Liver (tissue), 3 donors: ENCODE data around the gene BMP8A.
"Not testable (repeated sequence)": the region's sequence is repeated elsewhere in the genome, so short reads cannot be mapped to it uniquely, and the experiment has no call there.

ENCODE experiments used
- EGR1 ChIP-seq, 2 donors: IDR thresholded peaks; 2 replicates each; pipeline ENCODE4 v1.6.1; 2016 to 2018; ENCODE audit warnings: antibody characterized with exemption in 2 of 2, low read depth in 2 of 2
- FOXA1 ChIP-seq: IDR thresholded peaks from 2 replicates; pipeline ENCODE4 v1.6.1; 2016; ENCODE audit warnings: antibody characterized with exemption
- GABPA ChIP-seq, 2 donors: IDR thresholded peaks in 1 of 2; conservative IDR thresholded peaks in 1 of 2; 2 replicates each; pipeline ENCODE4 v1.6.1; 2016; ENCODE audit warnings: antibody characterized with exemption in 2 of 2, mild to moderate bottlenecking in 1 of 2, moderate library complexity in 1 of 2
- JUND ChIP-seq, 2 donors: IDR thresholded peaks; 2 replicates each; pipeline ENCODE4 v1.6.1; 2016; ENCODE audit warnings: antibody characterized with exemption in 2 of 2
- RAD21 ChIP-seq, 2 donors: IDR thresholded peaks; 2 replicates each; pipeline ENCODE4 v1.6.1; 2016; ENCODE audit warnings: antibody characterized with exemption in 2 of 2, mild to moderate bottlenecking in 2 of 2
- TAF1 ChIP-seq: conservative IDR thresholded peaks from 2 replicates; pipeline ENCODE4 v1.6.1; 2016; ENCODE audit warnings: antibody characterized with exemption, mild to moderate bottlenecking
- YY1 ChIP-seq: IDR thresholded peaks from 2 replicates; pipeline ENCODE4 v1.6.1; 2016; ENCODE audit warnings: antibody characterized with exemption, mild to moderate bottlenecking
- TF ChIP-seq, protein P1 (sequence below): fragments of 150-350 bp; IDR thresholded peaks from 2 replicates; pipeline ENCODE4 v1.5.1; 2017; ENCODE audit warnings: improper control_type of control experiment, low read depth, low read length; ENCODE audit not compliant: missing input control
- TF ChIP-seq, protein P2 (sequence below): IDR thresholded peaks from 2 replicates; pipeline ENCODE4 v1.6.1; 2016; ENCODE audit warnings: antibody characterized with exemption, mild to moderate bottlenecking
- TF ChIP-seq, protein P3 (sequence below): IDR thresholded peaks from 2 replicates; pipeline ENCODE4 v1.6.1; 2016; ENCODE audit warnings: antibody characterized with exemption
- donor health status: healthy.
- donor health status: healthy.

DNA sequence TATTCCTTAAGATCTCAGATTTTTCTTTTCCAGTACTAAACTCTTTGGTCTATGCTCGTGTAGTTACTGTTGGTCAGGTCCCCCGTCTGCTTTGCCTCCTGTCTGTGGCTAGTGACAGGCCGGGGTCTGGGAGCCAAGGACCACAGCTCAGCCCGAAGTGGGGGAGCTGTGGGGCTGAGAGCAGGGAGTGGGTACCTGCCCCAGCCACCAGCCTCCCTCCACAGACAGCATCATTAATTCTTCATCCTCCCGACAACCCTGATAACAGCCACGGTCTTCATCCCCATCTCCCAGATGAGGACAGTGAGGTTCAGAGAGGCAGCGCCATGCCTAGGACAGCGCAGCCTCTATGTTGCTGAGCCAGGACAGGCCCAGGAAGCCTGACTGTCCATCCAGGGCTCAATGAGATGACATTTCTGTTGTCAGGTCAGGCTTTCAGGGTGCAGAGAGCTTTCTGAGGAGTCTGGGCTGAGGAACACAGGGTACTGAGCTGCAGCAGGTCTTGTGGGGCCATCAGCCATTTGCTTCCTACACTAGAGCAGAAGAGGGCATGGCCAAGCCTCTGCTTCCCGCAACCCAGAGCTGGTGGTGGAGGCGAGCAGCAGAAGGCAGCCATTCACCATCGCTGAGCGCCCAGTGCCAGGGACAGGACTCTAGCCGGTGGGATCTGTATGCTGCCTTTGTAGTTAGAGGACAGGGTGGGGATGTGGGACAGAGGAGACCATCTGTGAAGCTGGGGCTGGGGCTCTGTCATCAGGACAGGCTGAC, 1.8 kb downstream of the BMP8A start:
- TF ChIP-seq TAF1; JUND (IDR thresholded peaks at IDR 0.05); GABPA (IDR thresholded peaks at IDR 0.05 in 1 of 2, conservative IDR thresholded peaks at IDR 0.05 in 1 of 2); YY1; RAD21 (IDR thresholded peaks at IDR 0.05); FOXA1; EGR1 (IDR thresholded peaks at IDR 0.05; ENCODE audit: low read depth in 2 of 2): not testable (repeated sequence)
- TF ChIP-seq, protein P1, sequence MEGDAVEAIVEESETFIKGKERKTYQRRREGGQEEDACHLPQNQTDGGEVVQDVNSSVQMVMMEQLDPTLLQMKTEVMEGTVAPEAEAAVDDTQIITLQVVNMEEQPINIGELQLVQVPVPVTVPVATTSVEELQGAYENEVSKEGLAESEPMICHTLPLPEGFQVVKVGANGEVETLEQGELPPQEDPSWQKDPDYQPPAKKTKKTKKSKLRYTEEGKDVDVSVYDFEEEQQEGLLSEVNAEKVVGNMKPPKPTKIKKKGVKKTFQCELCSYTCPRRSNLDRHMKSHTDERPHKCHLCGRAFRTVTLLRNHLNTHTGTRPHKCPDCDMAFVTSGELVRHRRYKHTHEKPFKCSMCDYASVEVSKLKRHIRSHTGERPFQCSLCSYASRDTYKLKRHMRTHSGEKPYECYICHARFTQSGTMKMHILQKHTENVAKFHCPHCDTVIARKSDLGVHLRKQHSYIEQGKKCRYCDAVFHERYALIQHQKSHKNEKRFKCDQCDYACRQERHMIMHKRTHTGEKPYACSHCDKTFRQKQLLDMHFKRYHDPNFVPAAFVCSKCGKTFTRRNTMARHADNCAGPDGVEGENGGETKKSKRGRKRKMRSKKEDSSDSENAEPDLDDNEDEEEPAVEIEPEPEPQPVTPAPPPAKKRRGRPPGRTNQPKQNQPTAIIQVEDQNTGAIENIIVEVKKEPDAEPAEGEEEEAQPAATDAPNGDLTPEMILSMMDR, result not testable (repeated sequence)
- TF ChIP-seq, protein P2, sequence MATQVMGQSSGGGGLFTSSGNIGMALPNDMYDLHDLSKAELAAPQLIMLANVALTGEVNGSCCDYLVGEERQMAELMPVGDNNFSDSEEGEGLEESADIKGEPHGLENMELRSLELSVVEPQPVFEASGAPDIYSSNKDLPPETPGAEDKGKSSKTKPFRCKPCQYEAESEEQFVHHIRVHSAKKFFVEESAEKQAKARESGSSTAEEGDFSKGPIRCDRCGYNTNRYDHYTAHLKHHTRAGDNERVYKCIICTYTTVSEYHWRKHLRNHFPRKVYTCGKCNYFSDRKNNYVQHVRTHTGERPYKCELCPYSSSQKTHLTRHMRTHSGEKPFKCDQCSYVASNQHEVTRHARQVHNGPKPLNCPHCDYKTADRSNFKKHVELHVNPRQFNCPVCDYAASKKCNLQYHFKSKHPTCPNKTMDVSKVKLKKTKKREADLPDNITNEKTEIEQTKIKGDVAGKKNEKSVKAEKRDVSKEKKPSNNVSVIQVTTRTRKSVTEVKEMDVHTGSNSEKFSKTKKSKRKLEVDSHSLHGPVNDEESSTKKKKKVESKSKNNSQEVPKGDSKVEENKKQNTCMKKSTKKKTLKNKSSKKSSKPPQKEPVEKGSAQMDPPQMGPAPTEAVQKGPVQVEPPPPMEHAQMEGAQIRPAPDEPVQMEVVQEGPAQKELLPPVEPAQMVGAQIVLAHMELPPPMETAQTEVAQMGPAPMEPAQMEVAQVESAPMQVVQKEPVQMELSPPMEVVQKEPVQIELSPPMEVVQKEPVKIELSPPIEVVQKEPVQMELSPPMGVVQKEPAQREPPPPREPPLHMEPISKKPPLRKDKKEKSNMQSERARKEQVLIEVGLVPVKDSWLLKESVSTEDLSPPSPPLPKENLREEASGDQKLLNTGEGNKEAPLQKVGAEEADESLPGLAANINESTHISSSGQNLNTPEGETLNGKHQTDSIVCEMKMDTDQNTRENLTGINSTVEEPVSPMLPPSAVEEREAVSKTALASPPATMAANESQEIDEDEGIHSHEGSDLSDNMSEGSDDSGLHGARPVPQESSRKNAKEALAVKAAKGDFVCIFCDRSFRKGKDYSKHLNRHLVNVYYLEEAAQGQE, result not testable (repeated sequence)
- TF ChIP-seq, protein P3, sequence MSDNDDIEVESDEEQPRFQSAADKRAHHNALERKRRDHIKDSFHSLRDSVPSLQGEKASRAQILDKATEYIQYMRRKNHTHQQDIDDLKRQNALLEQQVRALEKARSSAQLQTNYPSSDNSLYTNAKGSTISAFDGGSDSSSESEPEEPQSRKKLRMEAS, result not testable (repeated sequence)
